Endodermal cell (in vitro differentiated cells): ENCODE measurements around the gene ARHGEF37. TPM values are rescaled to one million over a fixed set of nuclear protein-coding genes. Genes with fewer than 3 reads are reported as not detected.
"Not testable (repeated sequence)": the region's sequence is repeated elsewhere in the genome, so short reads cannot be mapped to it uniquely, and the experiment has no call there.

Source experiments
- DNase-seq: peaks from one replicate; pipeline ENCODE4 v3.0.0-alpha.2; 2017
- H3K27ac ChIP-seq: 2 replicates; pipeline ENCODE4 v1.5.1; 2013; ENCODE audit warnings: mild to moderate bottlenecking, low read depth, low read length, moderate library complexity
- H3K27me3 ChIP-seq: 2 replicates; pipeline ENCODE4 v1.6.1; 2013; ENCODE audit warnings: mild to moderate bottlenecking, low read length, moderate library complexity; ENCODE audit not compliant: insufficient read depth, control insufficient read depth, poor library complexity, severe bottlenecking
- H3K36me3 ChIP-seq: 2 replicates; pipeline ENCODE4 v1.7.0; 2013; ENCODE audit warnings: mild to moderate bottlenecking, low read length, moderate library complexity; ENCODE audit not compliant: control insufficient read depth, insufficient read depth
- H3K4me1 ChIP-seq: one replicate; pipeline ENCODE4 v1.7.0; 2013; ENCODE audit warnings: low read length; ENCODE audit not compliant: control insufficient read depth, insufficient read depth
- H3K4me3 ChIP-seq: 2 replicates; pipeline ENCODE4 v1.5.1; 2013; ENCODE audit warnings: mild to moderate bottlenecking, low read length, moderate library complexity
- H3K9ac ChIP-seq: 2 replicates; pipeline ENCODE4 v1.6.1; 2013; ENCODE audit warnings: mild to moderate bottlenecking, low read length, moderate library complexity; ENCODE audit not compliant: poor library complexity, severe bottlenecking; ENCODE audit errors: extremely low read depth
- H3K9me3 ChIP-seq: 2 replicates; pipeline ENCODE4 v1.6.1; 2013; ENCODE audit warnings: mild to moderate bottlenecking, low read length, moderate library complexity; ENCODE audit not compliant: control insufficient read depth
- H3K27ac Mint-ChIP-seq: 2 replicates; pipeline ENCODE4 v1.8.0; 2020; ENCODE audit warnings: mixed read lengths
- H3K27me3 Mint-ChIP-seq: 2 replicates; pipeline ENCODE4 v1.8.0; 2021; ENCODE audit warnings: mild to moderate bottlenecking, mixed read lengths; ENCODE audit not compliant: insufficient read depth
- H3K36me3 Mint-ChIP-seq: 2 replicates; pipeline ENCODE4 v1.8.0; 2020; ENCODE audit warnings: low read depth, mixed read lengths
- H3K4me1 Mint-ChIP-seq: 2 replicates; pipeline ENCODE4 v1.8.0; 2020; ENCODE audit warnings: mixed read lengths
- H3K4me3 Mint-ChIP-seq: 2 replicates; pipeline ENCODE4 v1.8.0; 2020; ENCODE audit warnings: mild to moderate bottlenecking, moderate library complexity, mixed read lengths
- H3K9me3 Mint-ChIP-seq: 2 replicates; pipeline ENCODE4 v1.8.0; 2020; ENCODE audit warnings: mild to moderate bottlenecking, mixed read lengths
- CTCF ChIP-seq: fragments of 200-600 bp; sonication (generic); conservative IDR thresholded peaks from 2 replicates; pipeline ENCODE4 v1.5.0; 2021; ENCODE audit warnings: antibody characterized with exemption, mild to moderate bottlenecking
- WGBS, 2 experiments: methylation state at CpG; one replicate each; pipeline versions ENCODE4 v1.1.5 to v1.1.7; 2013; ENCODE audit warnings: missing lambda C conversion rate in 2 of 2, mixed read lengths in 1 of 2; ENCODE audit not compliant: insufficient coverage in 1 of 2, insufficient read length in 1 of 2; 5-methylcytosine and 5-hydroxymethylcytosine counted together
- total RNA-seq, 2 donors: library from RNA; stranded (reverse); fragmentation: NEBNext Ultra II Directional in 1 of 2; extraction: Animal tissue kit (Norgen Biotek cat#: 25700) in 1 of 2; gene quantifications; 2 replicates in 1 of 2; 3 replicates in 1 of 2; pipeline ENCODE4 v1.2.1, GENCODE V29; 2021

ARHGEF37 gene
- total RNA-seq, 2 donors from 2014 or later: 0.57 to 0.93 TPM

GRCh38 chr5:149667829-149668330 is 86.6 kb downstream of the ARHGEF37 start:
- Mint-ChIP-seq H3K27me3 (peaks cover 9% of the 10 kb centered on the region), H3K4me3 (no peak overlapping the region), H3K9me3 (peaks cover 24% of the 10 kb centered on the region), H3K4me1 (peaks cover 10% of the 10 kb centered on the region), H3K27ac (no peak overlapping the region), H3K36me3 (no peaks in the 10 kb centered on the region)
- Histone ChIP-seq H3K9me3 (peaks cover 9% of the 10 kb centered on the region), H3K27ac (no peak overlapping the region), H3K27me3 (no peaks in the 10 kb centered on the region), H3K4me1 (no peaks in the 10 kb centered on the region), H3K36me3 (no peaks in the 10 kb centered on the region), H3K4me3 (no peak overlapping the region), H3K9ac (no peak overlapping the region)
- 57 to 69% methylated on average over 4 to 5 of the region's 6 CpGs for WGBS, 2 experiments
- peak; percentile 17 for TF ChIP-seq CTCF
- DNase-seq: no peak

- not testable (repeated sequence) for H3K36me3 ChIP-seq, H3K4me1 ChIP-seq, H3K27ac Mint-ChIP-seq, H3K4me3 ChIP-seq, H3K9ac ChIP-seq, H3K36me3 Mint-ChIP-seq, H3K4me3 Mint-ChIP-seq, H3K27ac ChIP-seq, DNase-seq, H3K9me3 ChIP-seq, H3K27me3 ChIP-seq, H3K27me3 Mint-ChIP-seq
- peaks cover 24% of the 10 kb centered on the region for H3K9me3 Mint-ChIP-seq
- peaks cover 10% of the 10 kb centered on the region for H3K4me1 Mint-ChIP-seq
- WGBS, 2 experiments: no CpG with 5 or more reads among the region's 3 CpGs
Observed at GRCh38 chr5:149669273-149669672, 88.0 kb downstream of the ARHGEF37 start.

- H3K9me3 Mint-ChIP-seq: peaks cover 24% of the 10 kb centered on the region
- H3K27ac ChIP-seq: no peak overlapping the region
- no peak for DNase-seq
- H3K36me3 Mint-ChIP-seq: no peaks in the 10 kb centered on the region
- peaks cover 5% of the 10 kb centered on the region for H3K27me3 ChIP-seq
- H3K4me1 ChIP-seq: no peaks in the 10 kb centered on the region
- no peak overlapping the region for H3K27ac Mint-ChIP-seq
- H3K4me1 Mint-ChIP-seq: peaks cover 23% of the 10 kb centered on the region
- H3K4me3 ChIP-seq: no peak overlapping the region
- no peak overlapping the region for H3K4me3 Mint-ChIP-seq
- H3K27me3 Mint-ChIP-seq: peaks cover 5% of the 10 kb centered on the region
- H3K9ac ChIP-seq: no peak overlapping the region
- TF ChIP-seq CTCF: no peak
- H3K9me3 ChIP-seq: peaks cover 9% of the 10 kb centered on the region
- H3K36me3 ChIP-seq: no peaks in the 10 kb centered on the region
- WGBS, 2 experiments: 88 to 100% methylated on average over 2 to 5 of the region's 5 CpGs
Observed at GRCh38 chr5:149671544-149671943, 90.2 kb downstream of the ARHGEF37 start.
